GM12891 (cell line): ENCODE measurements around the gene KRT84.
A peak's percentile ranks its signal among the peaks of the same experiment; 100 is the strongest.

Experiments used
- DNase-seq: peaks from one replicate; pipeline ENCODE4 v3.0.0; 2011; ENCODE audit warnings: low spot score; ENCODE audit not compliant: insufficient read length
- FAIRE-seq: peaks from 2 replicates; lab custom pipeline; 2011; peaks lifted over from hg19 to GRCh38; lab: Jason Lieb, UNC
- PAX5 ChIP-seq: IDR thresholded peaks from 2 replicates; pipeline ENCODE4 v1.6.1; 2011; ENCODE audit warnings: low read length, moderate library complexity, mild to moderate bottlenecking; ENCODE audit not compliant: insufficient read depth, severe bottlenecking
- POLR2A ChIP-seq: IDR thresholded peaks from 2 replicates; pipeline ENCODE4 v1.6.1; 2011; ENCODE audit warnings: low read depth, low read length, control low read depth
- POLR2AphosphoS5 ChIP-seq: IDR thresholded peaks from 2 replicates; pipeline ENCODE4 v1.6.1; 2011; ENCODE audit warnings: low read depth, low read length, control low read depth
- POU2F2 ChIP-seq: IDR thresholded peaks from 2 replicates; pipeline ENCODE4 v1.6.1; 2011; ENCODE audit warnings: low read depth, mild to moderate bottlenecking, control low read depth, low read length, moderate library complexity
- SPI1 ChIP-seq: IDR thresholded peaks from 2 replicates; pipeline ENCODE4 v1.6.1; 2011; ENCODE audit warnings: low read depth, low read length, control low read depth
- TAF1 ChIP-seq: IDR thresholded peaks from 2 replicates; pipeline ENCODE4 v1.6.1; 2011; ENCODE audit warnings: low read depth, low read length, control low read depth

Gene KRT84

DNA sequence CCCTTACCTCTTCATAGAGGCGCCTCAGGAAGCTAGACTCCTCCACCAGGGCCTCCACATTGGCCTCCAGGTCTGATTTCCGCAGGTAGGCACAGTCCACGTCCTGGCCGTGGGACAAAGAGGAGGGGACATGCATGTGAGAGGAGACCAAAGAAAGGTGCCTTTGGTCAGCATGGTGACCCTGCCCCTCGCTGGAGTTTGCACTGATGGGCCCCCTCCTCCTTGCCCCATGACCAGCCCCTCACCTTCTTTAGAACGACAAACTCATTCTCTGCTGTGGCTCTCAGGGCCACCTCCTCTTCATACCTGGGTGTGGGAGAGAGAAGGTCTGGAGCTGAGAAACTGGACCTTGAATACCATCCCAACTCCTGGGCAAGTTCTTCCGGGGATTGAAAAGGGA, 21.4 kb downstream of the KRT84 start:
- no peak for TF ChIP-seq SPI1
- TF ChIP-seq TAF1 = no peak
- TF ChIP-seq POLR2AphosphoS5 = no peak
- no peak for TF ChIP-seq POLR2A
- no peak for TF ChIP-seq PAX5
- TF ChIP-seq POU2F2 = no peak
- FAIRE-seq (no peak), DNase-seq (no peak)

- TF ChIP-seq SPI1 = no peak
- no peak for TF ChIP-seq POU2F2
- TF ChIP-seq POLR2A = no peak
- no peak for TF ChIP-seq TAF1
- no peak for TF ChIP-seq PAX5
- no peak for TF ChIP-seq POLR2AphosphoS5
- DNase-seq = no peak
- FAIRE-seq = no peak
Observed at GRCh38 chr12:52363111-52363679, 22.3 kb downstream of the KRT84 start.

GRCh38 chr12:52362118-52362726, 23.2 kb downstream of the KRT84 start:
- DNase-seq (no peak), FAIRE-seq (no peak)

GRCh38 chr12:52361553-52361952, 23.9 kb downstream of the KRT84 start:
- FAIRE-seq = no peak
- DNase-seq = no peak
- TF ChIP-seq SPI1 = no peak
- TF ChIP-seq POU2F2 = no peak
- TF ChIP-seq POLR2AphosphoS5 = no peak
- no peak for TF ChIP-seq POLR2A
- TF ChIP-seq PAX5 = no peak
- TF ChIP-seq TAF1 = no peak

More at GRCh38 chr12:52362118-52362726, 23.2 kb downstream of the KRT84 start:
- no peak for TF ChIP-seq POLR2A
- no peak for TF ChIP-seq TAF1
- TF ChIP-seq POU2F2 = no peak
- no peak for TF ChIP-seq PAX5
- no peak for TF ChIP-seq SPI1
- TF ChIP-seq POLR2AphosphoS5 = no peak

DNA sequence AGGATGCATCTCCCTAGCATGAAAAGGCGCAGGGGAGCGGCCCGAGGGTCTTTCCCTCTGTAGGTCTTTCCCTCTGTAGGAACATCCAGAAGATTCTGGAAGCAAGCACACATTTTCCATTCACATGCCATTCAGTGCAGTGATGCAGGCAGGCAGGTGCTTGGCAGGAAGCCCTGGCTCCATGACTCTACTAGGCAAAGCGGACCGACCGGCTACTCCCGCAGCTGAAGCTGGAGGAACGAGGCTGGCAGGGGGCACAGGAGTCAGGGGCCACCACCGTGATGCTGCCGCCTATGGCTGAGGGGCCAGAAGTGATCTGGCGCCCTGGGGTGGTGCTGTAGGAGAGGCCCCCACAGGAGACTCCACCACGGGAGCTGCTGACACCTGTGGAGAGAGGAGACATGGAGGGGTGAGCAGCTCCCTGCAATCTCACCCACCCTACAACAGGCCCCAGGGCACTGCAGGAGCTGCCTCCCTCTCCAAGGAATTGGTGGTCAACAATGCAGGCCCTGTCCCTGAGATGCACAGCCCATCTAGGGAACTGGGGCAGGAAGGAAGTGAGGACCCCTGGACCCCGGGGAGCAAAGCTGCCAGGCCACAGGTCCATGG, 24.7 kb downstream of the KRT84 start:
- DNase-seq (no peak), FAIRE-seq (no peak)
- TF ChIP-seq PAX5 (no peak), SPI1 (no peak), POLR2AphosphoS5 (no peak), TAF1 (no peak), POLR2A (no peak), POU2F2 (no peak)

- TF ChIP-seq POU2F2 (no peak), TAF1 (no peak), SPI1 (no peak), PAX5 (no peak), POLR2A (no peak), POLR2AphosphoS5 (no peak)
- no peak for FAIRE-seq
- DNase-seq = no peak
Observed at GRCh38 chr12:52360106-52360662, 25.3 kb downstream of the KRT84 start.

DNA sequence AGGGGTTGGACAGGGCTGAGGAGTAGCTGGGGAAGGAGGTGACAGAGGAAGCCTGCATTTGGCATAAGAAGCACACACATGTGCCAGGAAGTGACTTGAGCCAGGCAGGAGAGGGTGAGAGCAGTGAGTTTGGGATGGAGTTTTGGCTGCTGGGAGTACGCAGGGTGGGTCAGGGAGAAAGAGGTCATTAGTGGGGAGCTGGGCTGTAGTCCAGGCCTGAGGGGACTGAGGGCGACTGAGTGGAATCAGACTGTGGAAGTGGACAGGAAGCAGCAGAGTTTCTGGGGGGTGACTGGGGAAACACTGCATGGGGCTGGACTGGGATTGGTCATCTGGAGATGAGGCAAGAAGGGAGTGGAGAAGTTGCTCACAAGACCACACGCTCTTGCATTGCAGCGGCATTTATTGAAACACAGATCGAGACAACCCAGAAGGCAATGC, 25.8 kb downstream of the KRT84 start:
- no peak for FAIRE-seq
- DNase-seq = no peak
- TF ChIP-seq POLR2A (no peak), POLR2AphosphoS5 (no peak), TAF1 (no peak), PAX5 (no peak), POU2F2 (no peak), SPI1 (no peak)

- FAIRE-seq (peak; percentile 96), DNase-seq (peak; percentile 84)
- TF ChIP-seq POU2F2 (peak; percentile 97), POLR2A (no peak)
Observed at GRCh38 chr12:52358575-52359350, 26.7 kb downstream of the KRT84 start.
